GM19025 (cell line): ENCODE results near the gene PHETA1.
"Not testable (repeated sequence)": the region's sequence is repeated elsewhere in the genome, so short reads cannot be mapped to it uniquely, and the experiment has no call there.

ENCODE experiments used
- ATAC-seq: cut with Tn5 transposase; IDR thresholded peaks from one replicate; pipeline ENCODE4 v1.9.1; 2021; ENCODE audit warnings: mild to moderate bottlenecking, low read depth, moderate library complexity; ENCODE audit not compliant: unreplicated experiment

The PHETA1 gene

DNA sequence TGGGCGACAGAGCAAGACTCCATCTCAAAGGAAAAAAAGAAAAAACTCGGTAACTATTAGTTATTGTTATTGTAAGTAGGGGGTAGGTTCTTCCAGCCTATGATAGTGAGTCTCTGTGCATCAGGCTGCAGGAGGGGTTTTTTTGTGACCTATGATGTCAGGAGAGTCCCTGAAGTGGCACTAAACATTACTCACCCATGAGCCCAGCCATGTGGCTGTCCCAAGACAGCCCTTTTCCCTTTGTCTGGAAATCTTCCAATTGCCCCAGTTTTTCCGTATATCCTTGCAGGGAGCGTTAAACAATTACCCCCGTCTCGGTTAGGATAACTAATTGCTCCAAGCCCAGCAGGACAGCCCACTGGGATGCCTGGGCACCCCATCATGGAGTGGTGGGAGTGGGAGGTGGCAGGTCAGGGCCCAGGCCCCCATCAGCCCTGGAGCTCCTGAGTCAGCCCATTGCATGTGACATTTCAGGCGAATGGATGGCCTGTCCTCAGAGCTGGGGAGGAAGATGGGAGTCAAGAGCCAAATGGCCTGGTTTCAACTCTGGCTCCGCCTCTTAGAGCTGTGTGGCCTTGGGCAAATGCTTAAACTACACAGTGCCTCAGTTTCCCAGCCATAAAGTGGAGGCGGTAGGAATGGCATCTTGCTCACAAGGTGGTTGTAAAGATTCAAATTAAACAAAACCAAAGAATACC lies 16.4 kb downstream of the PHETA1 start:
- no peak for ATAC-seq

DNA sequence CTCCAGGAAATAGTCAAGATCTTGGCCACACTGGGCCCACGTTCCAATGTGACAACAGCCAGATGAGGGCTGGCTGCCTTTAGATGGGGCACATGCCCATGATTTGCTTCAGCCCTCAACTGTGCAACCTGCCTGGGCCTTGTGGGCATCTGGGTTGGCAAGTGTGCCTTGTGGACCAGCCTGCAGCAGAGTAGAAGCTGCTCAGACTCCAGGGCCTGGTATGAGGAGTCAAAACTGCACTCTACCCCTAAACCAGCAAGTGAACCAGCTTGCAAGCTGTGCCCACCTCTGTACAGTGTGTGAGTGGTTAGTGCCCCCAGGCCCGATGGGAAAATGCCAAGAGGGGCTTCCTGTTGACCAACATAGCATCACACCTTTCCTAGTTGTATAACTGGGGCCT lies 17.9 kb downstream of the PHETA1 start:
- ATAC-seq: no peak

DNA sequence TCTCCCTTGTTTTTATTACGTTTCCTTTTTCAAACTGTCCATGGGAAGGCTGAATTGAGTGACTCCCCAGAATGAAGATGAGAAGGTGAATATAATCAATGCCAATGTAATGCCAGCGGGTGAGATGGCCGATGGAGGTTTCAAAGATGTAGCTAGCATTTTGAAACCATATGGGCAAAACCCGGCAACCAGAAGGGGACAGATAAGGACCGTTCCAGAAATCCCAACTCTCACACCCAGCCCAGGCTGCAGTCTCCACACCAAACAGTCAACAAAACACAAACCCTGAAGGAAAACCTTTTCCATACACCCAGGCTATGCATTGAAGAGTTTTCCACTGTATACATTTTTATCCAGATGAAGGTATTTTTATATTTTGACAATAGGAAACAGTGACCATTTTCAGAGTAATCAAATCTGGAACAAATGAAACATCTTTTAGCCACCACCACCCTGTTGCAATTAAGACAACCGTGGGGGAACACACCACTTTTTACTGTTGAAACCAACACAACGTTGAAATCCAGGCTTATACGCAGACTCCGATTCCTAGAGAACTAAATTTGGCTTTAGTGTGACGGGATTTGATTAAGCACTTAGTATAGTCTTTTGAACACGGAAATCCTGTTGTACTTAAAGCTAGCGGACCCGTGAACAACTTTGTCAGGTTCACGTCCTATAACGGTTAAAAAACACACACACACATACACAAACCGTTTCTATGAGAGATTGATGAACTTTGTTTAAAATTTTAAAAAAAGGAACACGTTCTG lies 19.0 kb downstream of the PHETA1 start:
- no peak for ATAC-seq

DNA sequence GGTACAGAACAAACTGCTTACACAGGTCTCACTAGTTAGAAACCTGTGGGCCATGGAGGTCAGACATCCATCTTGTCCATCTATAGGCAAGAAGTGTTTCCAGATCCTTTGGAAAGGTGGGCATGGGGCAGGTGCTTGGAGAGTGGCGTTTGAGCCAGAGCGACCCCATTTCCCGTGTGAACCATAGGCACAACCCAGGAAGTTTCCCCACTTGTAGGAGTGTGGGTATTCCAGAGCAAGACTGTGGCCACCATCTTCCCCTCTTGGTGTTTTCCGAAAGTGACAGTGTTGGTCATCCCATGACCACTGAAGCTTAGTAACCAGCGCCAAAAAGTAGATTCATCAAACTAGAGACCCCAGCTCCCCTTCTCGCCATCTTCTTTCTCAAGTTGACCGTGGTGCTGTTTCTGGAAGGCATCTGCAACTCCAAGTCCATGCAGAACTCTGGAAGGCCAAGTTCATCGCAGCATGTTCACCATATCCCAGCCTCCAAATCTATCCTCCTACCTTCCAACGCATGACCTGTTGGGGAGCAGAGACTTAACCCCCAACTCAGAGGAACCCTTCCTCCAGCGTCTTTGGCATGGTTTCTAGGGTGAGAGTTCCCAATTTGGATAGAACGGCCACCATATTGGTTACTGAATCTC lies 19.7 kb downstream of the PHETA1 start:
- ATAC-seq: no peak

DNA sequence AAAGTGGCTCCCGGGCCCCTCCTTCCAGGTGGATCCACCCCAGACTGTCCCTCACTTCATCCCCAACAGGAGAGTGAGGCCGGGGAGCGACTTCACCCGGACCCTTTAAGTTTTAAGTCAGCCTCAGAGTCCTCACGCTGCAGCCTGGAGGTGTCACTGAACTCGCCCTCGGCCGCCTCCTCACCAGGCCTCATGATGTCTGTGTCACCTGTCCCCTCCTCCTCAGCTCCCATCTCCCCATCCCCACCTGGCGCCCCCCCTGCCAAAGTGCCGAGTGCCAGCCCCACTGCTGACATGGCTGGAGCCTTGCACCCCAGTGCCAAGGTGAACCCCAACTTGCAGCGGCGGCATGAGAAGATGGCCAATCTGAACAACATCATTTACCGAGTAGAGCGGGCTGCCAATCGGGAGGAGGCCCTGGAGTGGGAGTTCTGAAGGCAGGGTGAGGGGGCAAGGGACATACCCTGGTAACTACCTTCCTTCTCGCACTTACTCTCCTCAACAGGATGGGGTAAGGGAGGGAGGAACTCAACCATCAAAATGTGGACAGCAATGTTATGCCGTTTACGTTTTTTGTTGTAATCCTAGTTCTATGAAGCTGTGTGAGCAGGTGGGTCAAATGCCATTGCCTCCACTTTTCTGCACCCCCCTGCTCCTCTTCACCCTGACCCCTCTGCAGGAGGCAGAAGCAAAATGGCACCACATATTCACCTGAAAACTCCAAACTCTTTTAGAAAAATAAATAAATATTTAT lies 20.8 kb downstream of the PHETA1 start:
- ATAC-seq: no peak

DNA sequence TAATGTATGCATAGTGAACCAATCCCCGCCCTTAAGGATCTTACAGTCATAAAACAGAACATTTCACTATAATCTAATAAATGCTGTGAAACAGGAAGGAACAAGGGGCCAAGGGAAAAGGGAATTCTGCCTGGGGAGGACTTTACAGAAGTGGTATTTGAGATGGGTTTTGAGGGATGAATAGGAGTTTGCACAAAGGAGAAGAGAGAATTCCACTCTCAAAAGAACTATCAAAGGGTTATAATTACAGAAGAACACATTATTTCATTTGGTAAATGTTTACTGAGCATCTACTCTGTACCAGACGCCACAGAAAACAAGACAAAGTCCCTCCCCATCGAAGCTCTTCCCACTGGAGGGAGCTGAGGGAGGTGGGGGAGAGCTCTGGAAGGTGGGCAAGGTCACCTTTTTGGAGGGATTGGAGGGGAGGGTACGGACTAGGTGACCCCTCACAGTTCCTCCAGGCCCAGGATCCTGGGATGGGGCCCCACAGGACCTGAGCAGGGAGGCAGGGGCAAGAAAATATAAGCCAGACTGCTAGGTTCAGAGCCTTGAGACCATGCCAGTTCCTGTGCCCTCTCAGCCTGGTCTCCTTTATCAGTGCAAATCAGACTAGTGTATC lies 24.5 kb downstream of the PHETA1 start:
- no peak for ATAC-seq

DNA sequence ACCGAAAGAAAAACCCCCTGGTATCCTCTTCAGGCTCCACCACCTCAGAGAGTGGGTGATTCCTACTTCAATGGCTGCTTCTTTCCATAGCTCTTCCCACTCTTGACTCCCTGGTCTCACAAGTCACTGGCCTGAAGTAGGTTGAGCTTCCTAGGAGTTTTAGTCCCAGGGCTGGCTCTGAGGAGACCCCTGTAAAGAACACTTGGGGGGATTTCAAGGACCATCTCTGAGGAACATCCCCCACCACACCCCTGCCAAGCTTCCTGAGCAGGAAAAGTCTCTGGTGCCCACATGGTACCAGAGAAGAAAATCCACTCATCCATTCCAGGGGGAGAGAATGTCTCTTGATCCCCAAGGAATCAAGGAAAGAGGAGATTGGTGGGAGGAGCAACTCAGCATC lies 25.7 kb downstream of the PHETA1 start:
- no peak for ATAC-seq

DNA sequence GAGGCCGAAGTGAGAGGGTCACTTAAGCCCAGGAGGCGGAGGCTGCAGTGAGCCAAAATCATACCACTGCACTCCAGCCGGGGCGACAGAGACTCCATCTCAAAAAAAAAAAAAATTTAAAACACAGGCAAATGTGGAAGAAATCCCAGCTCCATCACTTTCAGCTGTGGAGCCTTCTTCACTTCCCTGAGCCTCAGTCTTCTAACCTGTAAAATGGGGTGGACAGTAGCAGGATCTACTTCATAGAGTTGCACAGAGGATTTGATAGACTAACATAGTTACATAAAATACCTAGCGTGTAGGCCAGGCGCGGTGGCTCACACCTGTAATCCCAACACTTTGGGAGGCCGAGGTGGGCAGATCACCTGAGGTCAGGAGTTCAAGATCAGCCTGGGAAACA lies 26.5 kb downstream of the PHETA1 start:
- ATAC-seq: no peak

DNA sequence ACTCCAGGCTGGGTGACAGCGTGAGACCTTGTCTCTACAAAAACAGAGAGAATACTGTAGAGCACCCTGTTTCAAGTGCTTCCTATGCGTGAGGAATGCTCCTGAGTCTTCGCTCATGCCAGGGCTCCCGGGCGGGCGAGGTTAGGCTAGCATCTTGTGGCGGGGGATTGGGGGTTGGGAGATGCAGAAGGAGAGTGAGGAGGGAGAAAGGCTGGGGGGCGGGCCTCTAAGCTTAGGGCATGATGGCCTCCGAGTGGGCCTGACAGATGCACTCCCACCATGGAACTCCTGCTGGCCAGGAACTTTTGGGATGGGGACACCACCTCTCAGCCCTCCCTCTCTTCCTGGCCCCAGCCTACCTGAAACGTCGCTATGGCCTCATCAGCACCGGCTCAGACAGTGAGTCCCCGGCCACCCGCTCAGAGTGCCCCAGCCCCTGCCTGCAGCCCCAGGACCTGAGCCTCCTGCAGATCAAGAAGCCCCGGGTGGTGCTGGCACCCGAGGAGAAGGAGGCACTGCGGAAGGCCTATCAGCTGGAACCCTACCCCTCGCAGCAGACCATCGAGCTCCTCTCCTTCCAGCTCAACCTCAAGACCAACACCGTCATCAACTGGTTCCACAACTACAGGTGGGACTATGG lies 27.3 kb downstream of the PHETA1 start:
- ATAC-seq: no peak

DNA sequence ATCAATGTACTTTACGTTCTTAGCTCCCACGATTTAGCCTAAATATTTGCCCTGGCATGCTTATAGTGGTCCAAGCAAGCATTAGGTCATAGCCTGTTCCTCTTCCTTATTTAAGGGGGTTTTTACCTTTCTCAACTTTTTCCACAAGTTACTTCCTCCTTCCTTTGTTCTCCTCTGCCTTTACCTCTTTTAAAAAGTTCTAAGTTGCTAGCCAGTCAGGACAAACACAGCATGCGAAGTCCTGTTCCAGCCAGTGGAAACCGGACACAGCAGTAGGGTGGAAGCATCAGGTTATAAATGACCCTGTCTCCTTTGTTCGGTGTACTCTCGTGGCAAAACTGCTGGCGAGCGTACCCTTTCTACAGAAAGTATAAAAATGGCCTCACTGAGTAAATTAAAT lies 28.2 kb downstream of the PHETA1 start:
- ATAC-seq: not testable (repeated sequence)

DNA sequence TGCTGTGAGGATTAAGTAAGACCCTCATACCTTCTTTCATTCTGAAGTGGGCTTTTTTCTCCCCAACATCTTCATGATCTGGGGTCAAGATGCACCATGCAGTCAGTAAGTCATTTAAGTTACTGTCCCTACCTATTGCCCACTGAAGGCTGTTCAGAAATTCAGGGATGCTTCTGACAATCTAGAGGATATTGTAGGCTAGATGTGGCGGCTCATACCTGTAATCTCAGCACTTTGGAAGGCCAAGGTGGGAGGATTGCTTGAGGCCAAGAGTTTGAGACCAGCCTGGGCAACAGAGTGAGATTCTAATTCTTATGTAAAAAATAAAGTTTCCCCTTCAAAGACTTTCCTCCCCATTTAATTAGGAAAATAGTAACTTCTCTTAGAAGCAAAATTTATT lies 28.7 kb downstream of the PHETA1 start:
- no peak for ATAC-seq

DNA sequence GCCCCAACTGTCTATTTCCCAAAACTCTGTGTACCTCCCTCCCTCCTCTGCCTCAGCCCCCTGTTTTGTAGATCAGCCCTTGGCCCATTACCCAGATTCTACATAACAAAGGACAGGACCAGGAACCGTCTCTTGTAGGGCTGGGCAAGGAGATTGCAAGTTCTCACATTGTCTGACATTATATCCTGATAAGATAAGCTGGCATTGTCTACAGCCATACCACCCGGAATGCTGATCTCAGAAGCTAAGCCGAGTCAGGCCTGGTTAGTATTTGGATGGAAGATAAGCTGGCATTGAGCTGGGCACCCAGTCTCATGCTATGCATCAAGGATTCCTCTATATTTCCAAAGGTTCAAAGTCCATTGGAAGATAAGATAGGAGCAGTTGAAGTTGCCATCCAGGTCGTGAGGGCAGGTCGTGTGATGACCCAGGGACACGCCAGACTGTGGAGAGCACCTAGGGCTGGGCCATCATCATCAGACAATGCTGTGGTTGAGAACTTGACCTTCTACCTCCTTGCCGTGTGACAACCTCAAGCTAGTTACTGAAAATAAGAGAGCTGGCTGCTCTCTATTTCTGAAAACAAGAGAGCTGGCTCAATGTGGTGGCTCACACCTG lies 29.5 kb downstream of the PHETA1 start:
- ATAC-seq: no peak

DNA sequence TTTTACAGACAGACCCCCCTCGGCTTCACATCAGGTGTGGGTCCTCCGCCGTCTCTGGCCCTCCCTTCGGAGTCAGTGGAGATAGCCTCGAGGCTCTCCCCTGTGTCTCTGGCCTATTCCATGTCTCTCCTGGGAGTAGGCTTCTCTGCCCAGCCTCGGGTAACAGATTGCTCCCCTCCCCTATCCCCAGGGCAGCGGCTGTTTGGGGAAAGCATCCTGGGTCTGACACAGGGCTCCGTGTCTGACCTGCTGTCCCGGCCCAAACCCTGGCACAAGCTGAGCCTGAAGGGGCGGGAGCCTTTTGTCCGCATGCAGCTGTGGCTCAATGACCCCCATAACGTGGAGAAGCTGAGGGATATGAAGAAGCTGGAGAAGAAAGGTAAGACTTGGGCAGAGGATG lies 30.8 kb downstream of the PHETA1 start:
- no peak for ATAC-seq

DNA sequence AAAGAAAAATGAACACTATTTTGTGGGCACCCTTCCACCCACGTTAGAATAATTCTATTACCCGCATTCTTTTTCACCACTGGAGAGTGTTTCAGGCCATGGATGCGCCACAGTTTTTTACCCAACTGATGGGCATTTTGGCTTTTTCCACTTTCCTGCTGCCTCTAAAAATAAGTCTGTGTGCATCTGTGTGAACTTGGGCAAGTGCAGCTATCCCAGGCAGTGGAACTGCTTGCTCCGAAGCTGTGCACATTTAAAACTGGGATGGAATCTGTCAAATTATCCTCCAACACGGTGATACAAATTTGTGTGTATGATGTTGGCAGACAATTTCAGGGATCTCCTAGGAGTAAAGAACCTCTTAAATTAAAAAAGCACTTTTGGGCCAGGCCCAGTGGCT lies 31.5 kb downstream of the PHETA1 start:
- no peak for ATAC-seq

DNA sequence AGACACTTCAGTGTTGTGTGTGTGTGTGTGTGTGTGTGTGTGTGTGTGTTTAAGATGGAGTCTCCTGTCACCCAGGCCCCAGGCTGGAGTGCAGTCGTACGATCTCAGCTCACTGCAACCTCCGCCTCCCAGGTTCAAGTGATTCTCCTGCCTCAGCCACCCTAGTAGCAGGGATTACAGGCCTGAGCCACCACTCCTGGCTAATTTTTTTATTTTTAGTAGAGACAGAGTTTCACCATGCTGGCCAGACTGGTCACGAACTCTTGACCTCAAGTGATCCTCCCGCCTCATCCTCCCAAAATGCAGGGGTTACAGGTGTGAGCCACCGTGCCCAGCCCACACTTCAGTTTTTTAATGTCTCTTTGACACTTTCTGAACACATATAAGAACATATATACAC lies 32.5 kb downstream of the PHETA1 start:
- ATAC-seq: not testable (repeated sequence)

DNA sequence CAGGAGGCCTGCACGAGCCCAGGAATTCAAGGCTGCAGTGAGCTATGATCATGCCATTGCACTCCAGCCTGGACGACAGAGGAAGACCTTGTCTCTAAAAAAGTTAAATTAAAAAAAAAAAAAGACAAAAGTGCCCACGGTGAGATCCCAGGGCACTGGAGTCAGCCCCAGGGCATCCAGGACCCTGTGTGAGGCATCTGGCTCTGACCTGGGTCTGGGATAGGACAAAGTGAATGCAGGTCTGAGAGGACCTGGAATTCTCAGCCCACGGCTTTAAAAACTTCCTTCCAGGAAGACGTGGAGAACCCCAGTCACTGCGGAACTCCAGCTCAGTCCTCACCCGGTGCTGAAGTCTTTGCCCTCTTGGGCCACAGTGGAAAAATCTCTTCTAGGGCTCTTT lies 33.1 kb downstream of the PHETA1 start:
- ATAC-seq: no peak

DNA sequence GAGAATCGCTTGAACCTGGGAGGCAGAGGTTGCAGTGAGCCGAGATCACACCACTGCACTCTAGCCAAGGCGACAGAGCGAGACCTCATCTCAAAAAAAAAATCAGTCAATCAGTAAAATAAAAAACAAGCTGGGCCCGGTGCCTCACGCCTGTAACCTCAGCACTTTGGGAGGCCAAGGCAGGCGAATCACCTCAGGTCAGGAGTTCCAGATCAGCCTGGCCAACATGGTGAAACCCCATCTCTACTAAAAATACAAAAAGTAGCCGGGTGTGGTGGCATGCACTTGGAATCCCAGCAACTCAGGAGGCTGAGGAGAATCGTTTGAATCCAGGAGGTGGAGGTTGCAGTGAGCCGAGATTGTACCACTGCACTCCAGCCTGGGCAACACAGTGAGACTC lies 33.6 kb downstream of the PHETA1 start:
- not testable (repeated sequence) for ATAC-seq

DNA sequence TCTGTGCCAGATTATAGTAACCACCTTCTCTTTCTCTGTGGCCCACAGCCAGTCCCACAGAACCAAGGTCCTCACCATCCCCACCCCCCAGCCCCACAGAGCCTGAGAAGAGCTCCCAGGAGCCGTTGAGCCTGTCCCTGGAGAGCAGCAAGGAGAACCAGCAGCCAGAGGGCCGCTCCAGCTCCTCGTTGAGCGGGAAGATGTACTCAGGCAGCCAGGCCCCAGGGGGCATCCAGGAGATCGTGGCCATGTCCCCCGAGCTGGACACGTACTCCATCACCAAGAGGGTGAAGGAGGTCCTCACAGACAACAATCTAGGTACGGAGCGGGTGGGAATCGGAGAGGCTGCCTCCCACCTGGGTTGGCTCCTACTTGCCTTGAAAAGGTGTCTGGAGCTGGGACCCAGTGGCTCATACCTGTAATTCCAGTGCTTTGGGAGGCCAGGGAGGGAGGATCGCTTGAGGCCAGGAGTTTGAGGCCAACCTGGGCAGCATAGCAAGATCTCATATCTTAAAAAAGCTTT lies 34.4 kb downstream of the PHETA1 start:
- no peak for ATAC-seq
